ENCODE data around the gene MKLN1. TPM values are rescaled to one million over a fixed set of nuclear protein-coding genes. Genes with fewer than 3 reads are reported as not detected.

Gene MKLN1
- total RNA-seq, 1 donor from 2014 or later = 60.4 TPM

GRCh38 chr7:131288450-131288849 lies 39.2 kb upstream of the MKLN1 start:
- Histone ChIP-seq H3K9me3 (no peaks in the 10 kb centered on the region), H3K27ac (no peak overlapping the region), H3K4me3 (no peak overlapping the region), H3K4me1 (peaks cover 15% of the 10 kb centered on the region), H3K27me3 (ENCODE audit: low read depth) (no peaks in the 10 kb centered on the region), H3K36me3 (no peaks in the 10 kb centered on the region)
- no peak for DNase-seq
- no peak for ATAC-seq
- intact Hi-C loops (cut with DNase I) = no loop called here
- TF ChIP-seq, protein P1, sequence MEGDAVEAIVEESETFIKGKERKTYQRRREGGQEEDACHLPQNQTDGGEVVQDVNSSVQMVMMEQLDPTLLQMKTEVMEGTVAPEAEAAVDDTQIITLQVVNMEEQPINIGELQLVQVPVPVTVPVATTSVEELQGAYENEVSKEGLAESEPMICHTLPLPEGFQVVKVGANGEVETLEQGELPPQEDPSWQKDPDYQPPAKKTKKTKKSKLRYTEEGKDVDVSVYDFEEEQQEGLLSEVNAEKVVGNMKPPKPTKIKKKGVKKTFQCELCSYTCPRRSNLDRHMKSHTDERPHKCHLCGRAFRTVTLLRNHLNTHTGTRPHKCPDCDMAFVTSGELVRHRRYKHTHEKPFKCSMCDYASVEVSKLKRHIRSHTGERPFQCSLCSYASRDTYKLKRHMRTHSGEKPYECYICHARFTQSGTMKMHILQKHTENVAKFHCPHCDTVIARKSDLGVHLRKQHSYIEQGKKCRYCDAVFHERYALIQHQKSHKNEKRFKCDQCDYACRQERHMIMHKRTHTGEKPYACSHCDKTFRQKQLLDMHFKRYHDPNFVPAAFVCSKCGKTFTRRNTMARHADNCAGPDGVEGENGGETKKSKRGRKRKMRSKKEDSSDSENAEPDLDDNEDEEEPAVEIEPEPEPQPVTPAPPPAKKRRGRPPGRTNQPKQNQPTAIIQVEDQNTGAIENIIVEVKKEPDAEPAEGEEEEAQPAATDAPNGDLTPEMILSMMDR (IDR thresholded peaks at IDR 0.05) = no peak

GRCh38 chr7:131289051-131289450 lies 38.6 kb upstream of the MKLN1 start:
- no peaks in the 10 kb centered on the region for H3K9me3 ChIP-seq
- intact Hi-C loops (cut with DNase I) = no loop called here
- no peaks in the 10 kb centered on the region for H3K27me3 ChIP-seq (ENCODE audit: low read depth)
- ATAC-seq (no peak), DNase-seq (no peak)
- H3K27ac ChIP-seq = no peak overlapping the region
- TF ChIP-seq, protein P1 (IDR thresholded peaks at IDR 0.05) = no peak
- peaks cover 15% of the 10 kb centered on the region for H3K4me1 ChIP-seq
- H3K36me3 ChIP-seq = no peaks in the 10 kb centered on the region
- H3K4me3 ChIP-seq = no peak overlapping the region

- H3K4me1 ChIP-seq = no peaks in the 10 kb centered on the region
- no peaks in the 10 kb centered on the region for H3K36me3 ChIP-seq
- no peak overlapping the region for H3K27ac ChIP-seq
- H3K4me3 ChIP-seq = no peak overlapping the region
- no peaks in the 10 kb centered on the region for H3K9me3 ChIP-seq
- TF ChIP-seq, protein P1 (IDR thresholded peaks at IDR 0.05) = no peak
- no peaks in the 10 kb centered on the region for H3K27me3 ChIP-seq (ENCODE audit: low read depth)
- ATAC-seq = no peak
- intact Hi-C loops (cut with DNase I) = no loop called here
- DNase-seq = no peak
These were observed 35.4 kb upstream of the MKLN1 start for GRCh38 chr7:131292141-131292905.

- Histone ChIP-seq H3K4me3 (no peak overlapping the region), H3K27ac (no peak overlapping the region)
- peak in 1 of 2 donors; percentile 29 for ATAC-seq
These were observed 34.7 kb upstream of the MKLN1 start for GRCh38 chr7:131293018-131293417.

DNA sequence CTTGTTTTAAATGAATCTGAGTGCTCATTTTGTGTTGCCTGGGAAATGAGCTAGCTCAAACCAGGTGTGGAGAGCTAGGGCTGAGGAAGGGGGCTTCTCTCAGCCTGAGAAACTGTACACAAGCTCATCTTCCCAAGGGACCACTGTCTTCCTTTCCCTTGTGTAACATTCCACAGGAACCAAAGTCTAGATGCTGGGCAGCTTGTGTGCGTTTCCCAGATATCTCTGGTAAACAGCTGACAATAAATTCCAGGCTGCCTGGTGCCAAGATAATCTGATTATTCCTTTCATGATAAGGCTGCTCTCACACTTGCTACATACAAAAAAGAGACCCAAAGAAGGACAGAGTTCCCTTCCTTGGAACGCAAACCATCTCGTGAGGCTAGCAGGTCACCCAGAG lies 33.1 kb upstream of the MKLN1 start:
- TF ChIP-seq, protein P1 (IDR thresholded peaks at IDR 0.05) = no peak
- Histone ChIP-seq H3K27me3 (ENCODE audit: low read depth) (no peaks in the 10 kb centered on the region), H3K27ac (no peak overlapping the region), H3K4me3 (no peak overlapping the region), H3K9me3 (no peaks in the 10 kb centered on the region), H3K4me1 (no peaks in the 10 kb centered on the region), H3K36me3 (no peaks in the 10 kb centered on the region)
- intact Hi-C loops (cut with DNase I) = no loop called here
- ATAC-seq = no peak
- no peak for DNase-seq

More at GRCh38 chr7:131293018-131293417, 34.7 kb upstream of the MKLN1 start:
- H3K36me3 ChIP-seq = no peaks in the 10 kb centered on the region
- intact Hi-C loops (cut with DNase I) = no loop called here
- H3K9me3 ChIP-seq = no peaks in the 10 kb centered on the region
- no peak for DNase-seq
- TF ChIP-seq, protein P1 (IDR thresholded peaks at IDR 0.05) = no peak
- no peaks in the 10 kb centered on the region for H3K27me3 ChIP-seq (ENCODE audit: low read depth)
- H3K4me1 ChIP-seq = no peaks in the 10 kb centered on the region
